Duodenal mucosa (tissue), 2 donors: ENCODE results near the gene SIM1.

Experiments
- H3K27ac ChIP-seq: one replicate; pipeline ENCODE4 v1.7.0; 2013; ENCODE audit warnings: low read depth, low read length
- H3K27me3 ChIP-seq, 2 donors: one replicate each; pipeline ENCODE4 v1.7.0; 2013; ENCODE audit warnings: low read length in 2 of 2, control low read depth in 1 of 2; ENCODE audit not compliant: insufficient read depth in 2 of 2, control insufficient read depth in 1 of 2
- H3K36me3 ChIP-seq, 2 donors: one replicate each; pipeline ENCODE4 v1.7.0; 2013; ENCODE audit warnings: low read length in 2 of 2, control low read depth in 1 of 2; ENCODE audit not compliant: insufficient read depth in 2 of 2, control insufficient read depth in 1 of 2
- H3K4me1 ChIP-seq, 2 donors: one replicate each; pipeline ENCODE4 v1.7.0; 2013; ENCODE audit warnings: low read length in 2 of 2, control low read depth in 1 of 2; ENCODE audit not compliant: insufficient read depth in 2 of 2, control insufficient read depth in 1 of 2
- H3K4me3 ChIP-seq, 2 donors: one replicate each; pipeline ENCODE4 v1.7.0; 2013; ENCODE audit warnings: low read length in 2 of 2, low read depth in 1 of 2
- H3K9ac ChIP-seq, 2 donors: one replicate each; pipeline ENCODE4 v1.7.0; 2013; ENCODE audit warnings: low read length in 2 of 2, low read depth in 1 of 2
- H3K9me3 ChIP-seq, 2 donors: one replicate each; pipeline ENCODE4 v1.7.0; 2013; ENCODE audit warnings: low read length in 2 of 2, control low read depth in 1 of 2; ENCODE audit not compliant: control insufficient read depth in 1 of 2

SIM1 gene

GRCh38 chr6:100456141-100456907, 8.4 kb downstream of the SIM1 start:
- Histone ChIP-seq H3K4me3 (no peak overlapping the region), H3K9ac (no peak overlapping the region), H3K27ac (no peak overlapping the region), H3K4me1 (no peaks in the 10 kb centered on the region), H3K27me3 (peaks cover 85 to 95% of the 10 kb centered on the region in 2 donors), H3K36me3 (no peaks in the 10 kb centered on the region), H3K9me3 (no peaks in the 10 kb centered on the region)

- Histone ChIP-seq H3K36me3 (no peaks in the 10 kb centered on the region), H3K27me3 (peaks cover 81 to 95% of the 10 kb centered on the region in 2 donors), H3K4me1 (no peaks in the 10 kb centered on the region), H3K27ac (peak overlapping the region; percentile 42), H3K4me3 (peak overlapping the region; percentile 9 to 43), H3K9me3 (no peaks in the 10 kb centered on the region), H3K9ac (no peak overlapping the region)
These were observed 9.2 kb downstream of the SIM1 start for GRCh38 chr6:100455230-100456124.

GRCh38 chr6:100454551-100455229, 10.0 kb downstream of the SIM1 start:
- H3K9ac ChIP-seq = no peak overlapping the region
- H3K36me3 ChIP-seq = no peaks in the 10 kb centered on the region
- H3K9me3 ChIP-seq = no peaks in the 10 kb centered on the region
- H3K4me1 ChIP-seq = no peaks in the 10 kb centered on the region
- H3K27me3 ChIP-seq = peaks cover 81 to 95% of the 10 kb centered on the region in 2 donors
- H3K27ac ChIP-seq = no peak overlapping the region
- H3K4me3 ChIP-seq = no peak overlapping the region

GRCh38 chr6:100453701-100454521, 10.8 kb downstream of the SIM1 start:
- no peaks in the 10 kb centered on the region for H3K9me3 ChIP-seq
- H3K27ac ChIP-seq = no peak overlapping the region
- no peaks in the 10 kb centered on the region for H3K36me3 ChIP-seq
- H3K9ac ChIP-seq = no peak overlapping the region
- H3K4me1 ChIP-seq = no peaks in the 10 kb centered on the region
- peaks cover 81 to 94% of the 10 kb centered on the region in 2 donors for H3K27me3 ChIP-seq
- no peak overlapping the region for H3K4me3 ChIP-seq

- Histone ChIP-seq H3K9me3 (no peaks in the 10 kb centered on the region), H3K36me3 (no peaks in the 10 kb centered on the region), H3K4me1 (no peaks in the 10 kb centered on the region), H3K4me3 (no peak overlapping the region), H3K27ac (no peak overlapping the region), H3K9ac (no peak overlapping the region), H3K27me3 (peaks cover 81 to 94% of the 10 kb centered on the region in 2 donors)
These were observed 11.7 kb downstream of the SIM1 start for GRCh38 chr6:100452998-100453397.

GRCh38 chr6:100451577-100451976, 13.1 kb downstream of the SIM1 start:
- Histone ChIP-seq H3K27ac (no peak overlapping the region), H3K4me1 (peaks cover 0 to 6% of the 10 kb centered on the region in 2 donors), H3K27me3 (peaks cover 81 to 94% of the 10 kb centered on the region in 2 donors), H3K4me3 (no peak overlapping the region), H3K36me3 (no peaks in the 10 kb centered on the region), H3K9ac (no peak overlapping the region), H3K9me3 (no peaks in the 10 kb centered on the region)

GRCh38 chr6:100449239-100449691, 15.5 kb downstream of the SIM1 start:
- H3K36me3 ChIP-seq = no peaks in the 10 kb centered on the region
- H3K27ac ChIP-seq = no peak overlapping the region
- H3K9ac ChIP-seq = no peak overlapping the region
- H3K27me3 ChIP-seq = peaks cover 75 to 92% of the 10 kb centered on the region in 2 donors
- H3K4me1 ChIP-seq = peaks cover 0 to 6% of the 10 kb centered on the region in 2 donors
- no peak overlapping the region for H3K4me3 ChIP-seq
- H3K9me3 ChIP-seq = no peaks in the 10 kb centered on the region

- H3K36me3 ChIP-seq = no peaks in the 10 kb centered on the region
- H3K4me1 ChIP-seq = peaks cover 0 to 6% of the 10 kb centered on the region in 2 donors
- no peaks in the 10 kb centered on the region for H3K9me3 ChIP-seq
- peaks cover 64 to 85% of the 10 kb centered on the region in 2 donors for H3K27me3 ChIP-seq
- H3K9ac ChIP-seq = no peak overlapping the region
- no peak overlapping the region for H3K27ac ChIP-seq
- no peak overlapping the region for H3K4me3 ChIP-seq
These were observed 16.6 kb downstream of the SIM1 start for GRCh38 chr6:100447900-100448748.
